ENCODE results near the gene MSTN.

- no peak for TF ChIP-seq GATA3 (IDR thresholded peaks at IDR 0.05; ENCODE audit: low read depth, low read length)
- TF ChIP-seq GATA2 (IDR thresholded peaks at IDR 0.05; ENCODE audit: low read depth, low read length) = no peak
These were observed 48.2 kb upstream of the MSTN start for GRCh38 chr2:190110699-190111098.
